ENCODE results near the gene ITGB6.

- TF ChIP-seq POLR2A (IDR thresholded peaks at IDR 0.05) (no peak), CTCF (IDR thresholded peaks at IDR 0.05) (peak; percentile 79 to 90 (median 82))
Observed at GRCh38 chr2:160109939-160110673, 90.0 kb downstream of the ITGB6 start.

Data from uterus (tissue), 2 donors.